T-cell (primary cell): Measurements from ENCODE around the gene GNAI3. TPM values are rescaled to one million over a fixed set of nuclear protein-coding genes. Genes with fewer than 3 reads are reported as not detected.

ENCODE experiments used
- total RNA-seq, 35 experiments: library from RNA in 6 of 35; stranded (reverse) in 6 of 35; fragments of 120-200 nt in 1 of 35; gene quantifications; one replicate each; pipeline versions ENCODE4 v1.2.1 to v1.2.4 and lab custom pipeline; 2013 to 2026

Gene GNAI3
- total RNA-seq, 5 donors from 2014 or later (not counting 1 experiment from before 2014, with no cell fraction given), result 5.4 to 7.2 (median 6.5) TPM

Other genes starting within 250 kb of the GNAI3 start
- not detected for gene MYBPHL, start 241.6 kb upstream of the GNAI3 start, total RNA-seq
- gene SORT1, start 150.7 kb upstream of the GNAI3 start, total RNA-seq, result 1 to 10 TPM in 4 of 5 donors, under 1 TPM in 1; 0.82 to 2.9 (median 1.5) TPM
- 10 to 100 TPM; 41.1 to 91.2 (median 75.5) TPM for gene PSMA5, start 122.2 kb upstream of the GNAI3 start, total RNA-seq
- gene SYPL2, start 82.1 kb upstream of the GNAI3 start, total RNA-seq, result under 1 TPM in 4 of 5 donors, not detected in 1; 0.09 to 0.13 (median 0.11) TPM
- 10 to 100 TPM in 4 of 5 donors, 1 to 10 TPM in 1; 9.7 to 13.2 (median 12.5) TPM for gene ATXN7L2, start 64.7 kb upstream of the GNAI3 start, total RNA-seq
- gene CYB561D1, start 54.5 kb upstream of the GNAI3 start, total RNA-seq, result 10 to 100 TPM; 23.6 to 42.6 (median 39.5) TPM
- 10 to 100 TPM; 13.2 to 28.2 (median 21.5) TPM for gene AMIGO1, start 38.9 kb upstream of the GNAI3 start, total RNA-seq
- gene GPR61, start 8.7 kb upstream of the GNAI3 start, total RNA-seq, result under 1 TPM; 0.16 to 0.75 (median 0.39) TPM
- not detected for gene GNAT2, start 71.0 kb downstream of the GNAI3 start, total RNA-seq
- gene AMPD2, start 71.2 kb downstream of the GNAI3 start, total RNA-seq, result 100 to 1,000 TPM in 3 of 5 donors, 10 to 100 TPM in 2; 90.2 to 285 (median 100) TPM
- 10 to 100 TPM; 14.6 to 28.5 (median 20.8) TPM for gene GSTM4, start 107.5 kb downstream of the GNAI3 start, total RNA-seq
- gene GSTM2, start 119.4 kb downstream of the GNAI3 start, total RNA-seq, result 100 to 1,000 TPM in 1 of 5 donors, 10 to 100 TPM in 4; 51.9 to 102 (median 77.4) TPM
- gene GSTM1, start 139.2 kb downstream of the GNAI3 start, total RNA-seq, result 10 to 100 TPM in 4 of 5 donors, under 1 TPM in 1; 0.44 to 50.3 (median 30.7) TPM
- under 1 TPM; 0.12 to 0.63 (median 0.23) TPM for gene GSTM5, start 163.6 kb downstream of the GNAI3 start, total RNA-seq
- gene GSTM3, start 192.4 kb downstream of the GNAI3 start, total RNA-seq, result 10 to 100 TPM in 4 of 5 donors, 1 to 10 TPM in 1; 8.4 to 17.1 (median 10.3) TPM
- under 1 TPM in 2 of 5 donors, not detected in 3; 0.47 to 0.49 TPM for gene EPS8L3, start 215.3 kb downstream of the GNAI3 start, total RNA-seq